Iris pigment epithelial cell (primary cell): ENCODE results near the gene NAV2.
"Not testable (repeated sequence)": the region's sequence is repeated elsewhere in the genome, so short reads cannot be mapped to it uniquely, and the experiment has no call there.

ENCODE experiments used
- DNase-seq: peaks from one replicate; pipeline ENCODE4 v3.0.0-alpha.2; 2011; ENCODE audit warnings: low read depth

NAV2 gene

DNA sequence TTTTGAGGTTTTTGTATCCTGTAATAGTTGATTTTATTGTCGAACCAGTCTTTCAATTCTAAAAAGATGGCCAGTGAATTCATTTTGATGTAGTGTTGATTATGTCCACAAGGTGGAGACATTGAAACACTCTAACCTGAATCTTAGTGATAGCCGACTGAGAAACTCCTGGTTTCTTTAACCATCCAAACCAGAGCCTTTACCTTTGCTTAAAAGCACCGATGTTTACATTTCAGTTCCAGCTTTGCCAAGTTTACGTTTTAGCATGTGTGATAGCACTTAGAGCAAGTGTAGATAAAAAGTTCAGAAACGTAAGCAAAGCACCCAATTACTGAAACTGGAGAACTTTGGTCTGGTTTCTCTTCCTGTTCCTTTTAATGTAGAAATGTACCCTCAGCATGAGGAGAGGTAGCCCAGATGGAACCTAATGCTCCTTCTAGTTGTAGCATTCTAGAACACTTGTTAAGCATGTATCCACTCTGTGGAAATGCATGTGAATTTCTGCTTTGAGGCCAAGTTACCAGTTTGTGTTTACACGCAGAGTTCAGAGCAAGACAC, 239.0 kb downstream of the NAV2 start:
- peak; percentile 51 for DNase-seq

DNA sequence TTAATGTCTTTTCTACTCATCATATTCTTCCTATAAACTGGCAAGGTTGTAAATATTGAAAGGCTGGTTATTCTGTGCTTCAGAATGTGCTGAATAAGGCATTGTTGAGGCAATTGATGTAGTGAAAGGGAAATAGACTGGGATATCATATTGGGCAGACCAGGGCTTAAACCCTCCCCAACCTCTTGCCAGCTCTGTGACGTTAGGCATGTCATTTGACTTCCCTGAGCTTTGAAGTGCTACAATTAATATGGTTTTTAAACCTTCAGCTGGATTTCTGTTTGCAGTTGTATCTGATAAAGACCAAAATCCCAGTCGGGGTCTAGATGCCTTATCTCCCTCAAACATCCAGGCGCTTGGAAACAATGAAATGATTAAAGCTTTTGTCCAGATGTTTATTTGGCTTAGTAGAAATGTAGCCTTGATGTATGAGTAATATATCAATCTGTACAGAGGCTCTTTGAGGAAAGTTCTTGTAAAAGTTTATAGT, 239.5 kb downstream of the NAV2 start:
- DNase-seq: peak; percentile 25

DNA sequence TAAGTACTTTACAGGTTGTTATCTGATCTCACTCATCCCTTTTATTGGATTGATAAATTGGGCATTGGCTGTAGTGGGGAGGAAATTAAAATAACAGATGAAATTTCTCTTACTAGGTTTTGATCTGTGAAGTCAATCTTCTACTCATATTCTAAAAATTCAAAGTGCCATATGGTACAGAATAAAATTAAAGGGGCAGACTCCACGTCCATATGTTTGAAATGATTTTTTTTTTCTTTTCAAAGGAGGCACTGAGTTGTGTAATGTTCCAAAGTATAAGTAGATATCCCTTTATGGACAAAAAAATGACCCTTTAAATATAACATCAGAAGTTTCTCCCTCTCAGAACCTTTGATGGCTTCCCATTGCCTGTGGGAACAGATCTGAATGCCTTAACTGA, 240.3 kb downstream of the NAV2 start:
- no peak for DNase-seq

GRCh38 chr11:19953336-19953735, 240.7 kb downstream of the NAV2 start:
- DNase-seq: peak; percentile 46

GRCh38 chr11:19953909-19954308, 241.3 kb downstream of the NAV2 start:
- DNase-seq: peak; percentile 90

DNA sequence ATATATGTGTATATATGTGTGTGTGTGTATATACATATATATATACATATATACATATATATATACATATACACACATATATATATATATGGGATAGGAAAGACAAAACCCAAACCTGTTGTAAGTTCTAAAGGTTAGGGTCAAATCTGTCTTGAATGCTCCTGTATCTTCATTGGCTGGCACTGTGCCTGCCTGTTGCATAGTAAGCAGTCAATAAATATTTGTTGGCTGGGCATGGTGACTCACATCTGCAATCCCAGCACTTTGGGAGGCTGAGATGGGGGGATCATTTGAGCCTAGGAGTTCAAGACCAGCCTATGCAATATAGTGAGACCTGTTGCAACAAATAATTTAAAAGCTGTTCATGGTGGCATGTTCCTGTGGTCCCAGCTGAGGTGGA, 242.3 kb downstream of the NAV2 start:
- DNase-seq: peak; percentile 28

DNA sequence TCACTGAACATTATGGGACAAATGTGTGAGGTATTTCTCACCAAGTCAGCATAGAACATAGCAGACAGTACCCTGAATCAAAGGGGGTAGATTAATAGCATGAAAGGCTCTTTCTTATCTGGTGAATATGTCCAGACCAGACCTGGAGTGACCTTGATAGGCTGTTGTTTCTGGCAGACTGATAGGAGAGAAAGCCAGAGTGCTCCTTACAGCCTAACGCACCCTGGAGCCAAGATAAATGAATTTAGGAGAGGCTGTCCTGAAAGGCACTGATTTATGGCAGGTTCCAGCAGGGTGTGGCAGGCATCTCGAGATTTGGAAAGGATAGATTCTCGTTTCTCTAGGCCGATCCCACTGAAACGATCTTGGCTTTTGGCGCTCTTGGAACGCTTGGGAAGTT, 243.0 kb downstream of the NAV2 start:
- DNase-seq: no peak

- DNase-seq: no peak
Measured at GRCh38 chr11:19956228-19956627, 243.6 kb downstream of the NAV2 start.

GRCh38 chr11:19957294-19957943, 244.8 kb downstream of the NAV2 start:
- no peak for DNase-seq

DNA sequence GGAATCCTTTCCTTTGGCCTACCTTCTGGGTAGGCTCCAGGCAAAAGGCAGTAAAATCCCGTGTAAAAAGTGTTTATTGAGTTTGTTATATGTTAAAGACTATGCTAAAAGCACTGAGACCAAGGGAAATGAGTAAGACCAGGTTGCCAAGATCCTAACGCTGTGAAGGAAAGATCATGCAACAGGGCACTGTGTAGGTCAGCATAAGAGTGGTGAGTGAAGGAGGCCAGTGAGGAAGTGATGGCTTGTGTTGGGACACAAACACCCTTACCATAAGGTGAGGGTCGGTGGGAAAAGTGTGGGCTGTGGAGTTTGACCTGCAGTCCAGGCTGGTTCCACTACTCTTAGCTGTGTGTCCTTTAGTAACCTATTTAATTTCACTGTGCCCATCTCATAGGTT, 245.6 kb downstream of the NAV2 start:
- DNase-seq: no peak

GRCh38 chr11:19959210-19959609, 246.6 kb downstream of the NAV2 start:
- no peak for DNase-seq

DNA sequence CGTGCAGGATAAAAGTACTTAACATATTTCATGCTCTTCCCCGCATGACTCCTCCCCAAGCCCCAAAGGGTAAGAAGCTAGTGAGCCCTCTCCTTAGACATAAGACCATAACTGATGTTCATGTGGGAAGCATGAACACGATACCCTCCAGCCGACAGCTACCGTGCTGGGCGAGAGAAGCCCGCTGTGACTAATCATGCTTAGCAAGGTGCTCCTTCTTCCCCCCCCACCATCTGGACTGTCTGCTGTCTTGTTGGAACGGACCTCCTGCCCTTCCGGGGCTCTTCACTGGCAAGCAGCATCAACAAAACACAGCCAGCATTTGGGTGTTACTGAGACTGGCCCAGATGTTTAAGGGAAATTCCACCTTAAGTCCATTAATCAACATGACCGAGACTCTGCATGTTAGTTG, 247.0 kb downstream of the NAV2 start:
- no peak for DNase-seq

DNA sequence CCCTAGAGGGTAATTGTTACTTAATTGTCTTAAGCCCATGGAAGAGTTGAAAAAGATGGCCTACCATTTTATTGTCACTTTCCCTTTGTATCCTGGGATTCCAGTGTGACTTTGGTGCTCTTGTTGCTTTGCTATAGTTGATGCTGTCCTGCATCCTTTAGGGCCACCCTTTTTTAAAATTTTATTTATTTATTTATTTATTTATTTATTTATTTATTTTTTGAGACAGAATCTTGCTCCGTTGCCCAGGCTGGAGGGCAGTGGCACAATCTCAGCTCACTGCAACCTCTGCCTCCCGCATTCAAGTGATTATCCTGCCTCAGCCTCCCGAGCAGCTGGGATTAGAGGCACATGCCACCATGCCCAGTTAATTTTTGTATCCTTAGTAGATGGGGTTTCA, 247.8 kb downstream of the NAV2 start:
- DNase-seq: not testable (repeated sequence)

- DNase-seq: no peak
Measured at GRCh38 chr11:19961225-19961624, 248.6 kb downstream of the NAV2 start.

GRCh38 chr11:19962053-19962800, 249.6 kb downstream of the NAV2 start:
- DNase-seq: no peak

DNA sequence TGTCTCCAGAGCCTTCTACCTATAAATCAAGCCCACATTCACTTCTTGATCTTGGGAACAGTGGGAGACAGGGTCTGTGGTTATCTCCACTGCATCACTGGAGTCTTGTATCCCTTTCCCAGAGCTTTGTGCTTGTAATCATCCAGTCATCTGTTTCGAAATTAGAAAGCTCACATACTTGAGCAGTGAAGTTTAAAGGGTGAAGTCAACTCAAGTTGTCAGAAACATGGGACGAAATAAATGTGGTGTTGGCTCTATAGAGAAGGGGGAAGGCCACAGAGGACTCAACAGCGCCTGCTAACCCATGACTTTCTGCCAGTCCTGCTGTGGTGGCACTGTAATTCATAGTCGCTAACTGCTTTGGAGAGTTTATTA, 250.2 kb downstream of the NAV2 start:
- peak; percentile 90 for DNase-seq

DNA sequence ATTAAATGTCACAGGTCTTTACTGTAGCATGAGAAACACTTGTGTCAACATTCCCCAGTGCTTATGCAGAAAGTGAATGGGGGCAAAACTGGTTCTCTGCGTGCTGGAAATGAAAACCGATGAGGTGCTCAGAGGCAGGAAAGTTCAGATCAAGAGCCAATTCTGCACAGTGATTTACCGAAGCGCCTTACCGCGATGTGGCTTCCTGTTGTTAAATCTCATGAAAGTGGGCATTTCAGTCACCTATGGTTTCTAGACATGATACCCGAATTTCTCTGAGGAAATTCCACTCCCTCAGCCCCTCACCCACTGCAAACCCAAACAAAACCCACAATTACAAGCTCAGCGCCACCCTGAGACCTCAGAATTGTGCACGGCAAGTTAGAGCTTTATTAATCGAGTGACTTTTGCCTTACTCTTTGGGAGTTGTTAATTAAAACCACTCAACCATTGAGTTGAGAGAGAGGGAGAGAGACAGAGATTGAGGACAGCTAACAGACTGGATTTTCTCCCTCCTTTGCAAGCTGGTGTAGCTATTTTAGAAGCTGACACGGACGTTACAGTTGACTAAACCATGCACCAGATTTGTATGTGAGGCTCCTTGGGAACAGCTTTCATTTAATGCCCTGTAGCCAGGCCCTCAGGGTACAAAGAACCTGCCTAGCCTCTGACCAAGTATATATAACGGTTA, 251.2 kb downstream of the NAV2 start:
- no peak for DNase-seq

- no peak for DNase-seq
Measured at GRCh38 chr11:19966441-19966840, 253.8 kb downstream of the NAV2 start.

- DNase-seq: no peak
Measured at GRCh38 chr11:19966927-19967326, 254.3 kb downstream of the NAV2 start.

DNA sequence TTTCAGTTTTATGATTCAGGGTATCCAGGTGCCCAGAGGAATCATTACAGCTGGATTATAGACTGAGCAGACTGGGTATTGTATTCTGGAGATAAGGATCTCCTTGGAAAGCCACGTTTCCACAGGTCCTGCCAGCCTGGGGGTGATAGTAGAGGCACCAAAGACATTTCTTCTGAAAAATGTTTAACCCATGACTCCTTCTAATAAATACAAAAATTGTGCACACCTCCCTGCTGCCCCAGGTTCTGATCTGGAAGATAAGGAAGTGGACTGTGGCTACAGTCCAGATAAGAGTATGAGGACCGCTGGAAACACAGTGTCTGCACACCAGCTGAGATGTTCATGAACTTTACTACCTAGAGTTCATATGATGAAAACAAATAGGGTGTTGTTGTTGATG, 255.2 kb downstream of the NAV2 start:
- DNase-seq: no peak

DNA sequence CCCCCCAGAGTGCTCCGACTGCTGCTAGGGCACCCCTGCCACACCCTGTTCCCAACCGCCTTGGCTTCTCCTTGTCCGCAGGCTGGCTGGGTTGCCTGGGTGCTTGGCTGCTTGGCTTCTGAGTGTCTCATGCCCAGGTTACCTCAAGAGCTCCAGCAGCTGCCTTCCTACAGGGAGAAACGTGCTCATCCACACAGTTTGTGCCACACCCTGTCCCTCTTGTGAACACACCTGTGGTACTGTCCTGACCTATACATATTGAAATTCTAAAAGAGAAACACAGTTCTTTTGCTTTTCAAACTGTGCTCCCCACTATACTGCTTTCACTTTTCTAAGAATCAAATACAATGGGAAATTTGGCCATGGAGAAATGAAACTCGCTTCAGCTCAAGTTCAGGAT, 256.2 kb downstream of the NAV2 start:
- no peak for DNase-seq

DNA sequence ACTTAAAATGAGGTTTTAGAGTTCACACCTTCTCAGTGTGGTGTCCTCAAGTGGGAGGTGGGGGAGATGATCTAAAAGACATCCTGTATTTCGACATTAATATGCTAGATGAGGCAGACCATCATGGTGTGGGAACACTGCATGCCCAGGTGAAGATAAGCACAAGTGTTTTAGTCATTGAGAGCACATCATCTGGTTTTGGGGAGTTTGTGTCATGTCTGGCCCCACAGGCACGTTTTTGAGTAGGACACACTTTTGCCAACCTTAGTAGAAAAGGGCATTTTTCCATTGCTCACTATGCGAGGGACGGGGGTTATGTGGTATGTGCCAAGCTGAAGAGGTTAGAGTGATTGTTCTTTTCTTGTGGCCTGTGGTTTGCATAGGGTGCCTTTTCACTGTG, 258.3 kb downstream of the NAV2 start:
- no peak for DNase-seq

DNA sequence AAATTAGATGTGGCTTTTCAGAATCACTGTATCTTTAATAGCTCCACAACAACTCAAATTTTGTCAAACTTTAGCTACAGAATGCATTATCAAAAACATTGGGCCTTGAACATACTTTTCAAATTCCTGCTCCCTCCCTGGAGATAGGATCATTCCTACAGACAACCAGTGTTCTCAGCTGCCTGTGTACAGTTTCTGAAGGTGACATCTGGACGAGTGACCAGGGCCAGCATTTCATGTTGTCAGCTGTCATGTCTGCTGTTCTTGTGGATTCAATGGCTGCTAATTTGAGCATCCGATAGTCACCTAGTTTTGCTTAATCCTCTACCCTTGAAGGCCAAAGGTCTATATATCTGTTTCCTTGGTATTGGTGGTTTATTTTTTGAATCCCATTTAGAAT, 259.5 kb downstream of the NAV2 start:
- no peak for DNase-seq
